Vagina (tissue), 2 donors: ENCODE measurements around the gene U2AF1.
"Not testable (repeated sequence)": the region's sequence is repeated elsewhere in the genome, so short reads cannot be mapped to it uniquely, and the experiment has no call there.

Source experiments
- CTCF ChIP-seq, 3 experiments: fragments of 450-650 bp in 2 of 3; fragments of 200-600 bp in 1 of 3; sonication (generic) in 1 of 3; IDR thresholded peaks; one replicate each; pipeline ENCODE4 v1.5.1; 2017 to 2019; ENCODE audit warnings: antibody characterized with exemption in 3 of 3, mild to moderate bottlenecking in 2 of 3, moderate library complexity in 2 of 3
- POLR2A ChIP-seq, 2 donors: fragments of 450-650 bp; IDR thresholded peaks; one replicate each; pipeline ENCODE4 v1.6.1; 2017; ENCODE audit warnings: antibody characterized with exemption in 2 of 2, mild to moderate bottlenecking in 2 of 2, moderate library complexity in 2 of 2
- POLR2AphosphoS5 ChIP-seq, 2 donors: sonication (generic); formaldehyde crosslinking; IDR thresholded peaks; one replicate each; pipeline ENCODE4 v1.9.0; 2017; ENCODE audit warnings: antibody characterized with exemption in 2 of 2, mild to moderate bottlenecking in 2 of 2, low read depth in 1 of 2; ENCODE audit not compliant: insufficient read depth in 1 of 2

- TF ChIP-seq CTCF (IDR thresholded peaks at IDR 0.05); POLR2A (IDR thresholded peaks at IDR 0.05); POLR2AphosphoS5 (IDR thresholded peaks at IDR 0.05; ENCODE audit: insufficient read depth in 1 of 2, low read depth in 1 of 2): not testable (repeated sequence)
Observed at GRCh38 chr21:43138944-43139343, 31.6 kb upstream of the U2AF1 start.
